T-helper 1 cell treated with Interleukin-12 subunit alpha and Interleukin-12 subunit beta and Interleukin-4 antibody, amounts not matched to agents 30 μg/mL and 1 μg/mL, for 36 hours (primary cell): ENCODE measurements around the gene SYN1.
A peak's percentile ranks its signal among the peaks of the same experiment; 100 is the strongest.
"Not testable (repeated sequence)": the region's sequence is repeated elsewhere in the genome, so short reads cannot be mapped to it uniquely, and the experiment has no call there.

Experiments
- H3K27ac Mint-ChIP-seq: one replicate; pipeline ENCODE4 v1.8.0; 2021; ENCODE audit warnings: mild to moderate bottlenecking, mixed read lengths
- H3K27me3 Mint-ChIP-seq: one replicate; pipeline ENCODE4 v1.8.0; 2021; ENCODE audit warnings: low read depth, mixed read lengths
- H3K36me3 Mint-ChIP-seq: one replicate; pipeline ENCODE4 v1.8.0; 2021; ENCODE audit warnings: low read depth, mixed read lengths
- H3K4me1 Mint-ChIP-seq: one replicate; pipeline ENCODE4 v1.8.0; 2021; ENCODE audit warnings: low read depth, mixed read lengths
- H3K4me3 Mint-ChIP-seq: one replicate; pipeline ENCODE4 v1.8.0; 2021; ENCODE audit warnings: mild to moderate bottlenecking, moderate library complexity, mixed read lengths
- H3K9me3 Mint-ChIP-seq: one replicate; pipeline ENCODE4 v1.8.0; 2021; ENCODE audit warnings: mixed read lengths

The SYN1 gene

GRCh38 chrX:47619486-47620302, at the start of gene SYN1:
Gene SYN1, minus strand, starts transcription at chrX:47619857. Its CDS starts 129 bp downstream, at chrX:47619728.
- H3K9me3 Mint-ChIP-seq: no peaks in the 10 kb centered on the region
- H3K27me3 Mint-ChIP-seq: peaks cover 48% of the 10 kb centered on the region
- peaks cover 3% of the 10 kb centered on the region for H3K36me3 Mint-ChIP-seq
- H3K27ac Mint-ChIP-seq: no peak within 1 kb of the TSS
- H3K4me3 Mint-ChIP-seq: peak within 1 kb of the TSS; percentile 78
- H3K4me1 Mint-ChIP-seq: peaks cover 8% of the 10 kb centered on the region

- not testable (repeated sequence) for H3K27me3 Mint-ChIP-seq, H3K4me1 Mint-ChIP-seq, H3K9me3 Mint-ChIP-seq, H3K4me3 Mint-ChIP-seq, H3K36me3 Mint-ChIP-seq, H3K27ac Mint-ChIP-seq
Observed at GRCh38 chrX:47665797-47666196, 46.1 kb upstream of the SYN1 start.

GRCh38 chrX:47664737-47665136, 45.1 kb upstream of the SYN1 start:
- no peak overlapping the region for H3K4me3 Mint-ChIP-seq
- H3K27me3 Mint-ChIP-seq: no peaks in the 10 kb centered on the region
- no peaks in the 10 kb centered on the region for H3K36me3 Mint-ChIP-seq
- no peaks in the 10 kb centered on the region for H3K9me3 Mint-ChIP-seq
- no peak overlapping the region for H3K27ac Mint-ChIP-seq
- peaks cover 9% of the 10 kb centered on the region for H3K4me1 Mint-ChIP-seq

GRCh38 chrX:47662144-47662657, 42.5 kb upstream of the SYN1 start:
- Mint-ChIP-seq H3K4me3 (no peak overlapping the region), H3K9me3 (no peaks in the 10 kb centered on the region), H3K27ac (peak overlapping the region; percentile 81), H3K4me1 (peaks cover 18% of the 10 kb centered on the region), H3K36me3 (peaks cover 4% of the 10 kb centered on the region), H3K27me3 (no peaks in the 10 kb centered on the region)

- Mint-ChIP-seq H3K9me3 (no peaks in the 10 kb centered on the region), H3K4me1 (peaks cover 18% of the 10 kb centered on the region), H3K27ac (no peak overlapping the region), H3K27me3 (no peaks in the 10 kb centered on the region), H3K4me3 (no peak overlapping the region), H3K36me3 (peaks cover 7% of the 10 kb centered on the region)
Observed at GRCh38 chrX:47661539-47661938, 41.9 kb upstream of the SYN1 start.

GRCh38 chrX:47659421-47659726, 39.7 kb upstream of the SYN1 start:
- Mint-ChIP-seq H3K27ac (peak overlapping the region; percentile 94), H3K27me3 (no peaks in the 10 kb centered on the region), H3K4me1 (peaks cover 25% of the 10 kb centered on the region), H3K9me3 (no peaks in the 10 kb centered on the region), H3K4me3 (peak overlapping the region; percentile 89), H3K36me3 (peaks cover 22% of the 10 kb centered on the region)

DNA sequence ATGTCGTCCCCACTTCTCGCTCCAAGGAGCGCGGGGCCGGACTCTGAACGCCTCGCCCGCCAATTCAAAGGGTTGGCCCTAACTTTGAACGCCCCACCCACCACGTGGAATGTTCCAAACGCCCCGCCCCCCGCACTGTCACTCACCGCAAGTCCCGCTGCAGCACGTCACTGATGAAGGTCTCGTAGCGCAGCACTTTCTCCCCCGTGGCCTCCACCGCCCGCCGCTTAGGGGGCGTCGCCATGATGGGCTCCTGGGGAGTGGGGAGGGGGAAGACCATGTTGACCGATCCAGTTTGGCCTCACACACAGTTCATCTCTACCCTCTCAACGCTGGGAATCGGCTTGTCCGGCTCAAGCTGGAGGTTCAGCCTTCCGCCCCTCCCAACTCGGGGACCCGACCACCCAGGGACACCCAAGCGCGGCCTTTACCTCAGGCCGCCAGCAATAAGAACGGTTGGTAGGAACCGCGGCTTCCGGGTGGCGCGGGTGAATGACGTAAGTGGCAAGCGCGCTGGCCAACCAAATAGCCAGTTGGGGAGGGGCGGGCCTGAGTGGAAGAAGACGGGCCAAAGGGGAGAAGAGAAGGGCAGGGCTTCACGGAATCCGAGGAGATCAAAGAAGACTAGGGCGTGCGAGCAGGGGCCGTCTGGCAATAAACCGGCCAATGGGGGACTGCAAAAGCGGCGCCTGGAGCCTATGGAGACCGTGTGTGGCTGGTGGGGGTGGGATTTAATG, 39.2 kb upstream of the SYN1 start, which contains the start of gene UXT:
Gene UXT, minus strand, starts transcription at position 497 of the 737 bp plus-strand sequence. Its CDS starts 253 bp downstream, at position 244.
- H3K36me3 Mint-ChIP-seq: peaks cover 22% of the 10 kb centered on the region
- no peaks in the 10 kb centered on the region for H3K9me3 Mint-ChIP-seq

DNA sequence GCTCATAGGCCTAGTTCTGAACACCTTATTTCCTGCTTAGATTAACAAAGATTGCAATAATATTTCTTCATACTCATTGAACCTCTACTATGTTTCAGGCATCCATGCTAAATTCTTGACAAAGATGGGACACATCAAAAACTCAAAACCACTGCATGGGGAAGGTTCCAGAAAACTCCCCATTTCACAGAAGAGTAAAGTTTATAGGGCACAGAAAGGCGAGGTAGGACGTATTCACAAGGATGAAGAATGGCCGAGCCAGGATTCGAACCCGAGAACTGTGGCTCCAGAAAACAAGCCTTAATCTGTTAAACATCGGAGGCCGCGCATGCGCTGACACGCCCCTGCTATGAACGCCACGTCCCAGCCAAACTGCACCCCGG, 38.6 kb upstream of the SYN1 start:
- Mint-ChIP-seq H3K36me3 (peaks cover 28% of the 10 kb centered on the region), H3K27ac (peak overlapping the region; percentile 94), H3K4me1 (peaks cover 29% of the 10 kb centered on the region), H3K9me3 (no peaks in the 10 kb centered on the region), H3K4me3 (peak overlapping the region; percentile 89), H3K27me3 (no peaks in the 10 kb centered on the region)

More for the DNA sequence above, 39.2 kb upstream of the SYN1 start, which contains the start of gene UXT:
- Mint-ChIP-seq H3K4me1 (peaks cover 25% of the 10 kb centered on the region), H3K4me3 (peak within 1 kb of the TSS; percentile 89), H3K27ac (peak within 1 kb of the TSS; percentile 94), H3K27me3 (no peaks in the 10 kb centered on the region)

DNA sequence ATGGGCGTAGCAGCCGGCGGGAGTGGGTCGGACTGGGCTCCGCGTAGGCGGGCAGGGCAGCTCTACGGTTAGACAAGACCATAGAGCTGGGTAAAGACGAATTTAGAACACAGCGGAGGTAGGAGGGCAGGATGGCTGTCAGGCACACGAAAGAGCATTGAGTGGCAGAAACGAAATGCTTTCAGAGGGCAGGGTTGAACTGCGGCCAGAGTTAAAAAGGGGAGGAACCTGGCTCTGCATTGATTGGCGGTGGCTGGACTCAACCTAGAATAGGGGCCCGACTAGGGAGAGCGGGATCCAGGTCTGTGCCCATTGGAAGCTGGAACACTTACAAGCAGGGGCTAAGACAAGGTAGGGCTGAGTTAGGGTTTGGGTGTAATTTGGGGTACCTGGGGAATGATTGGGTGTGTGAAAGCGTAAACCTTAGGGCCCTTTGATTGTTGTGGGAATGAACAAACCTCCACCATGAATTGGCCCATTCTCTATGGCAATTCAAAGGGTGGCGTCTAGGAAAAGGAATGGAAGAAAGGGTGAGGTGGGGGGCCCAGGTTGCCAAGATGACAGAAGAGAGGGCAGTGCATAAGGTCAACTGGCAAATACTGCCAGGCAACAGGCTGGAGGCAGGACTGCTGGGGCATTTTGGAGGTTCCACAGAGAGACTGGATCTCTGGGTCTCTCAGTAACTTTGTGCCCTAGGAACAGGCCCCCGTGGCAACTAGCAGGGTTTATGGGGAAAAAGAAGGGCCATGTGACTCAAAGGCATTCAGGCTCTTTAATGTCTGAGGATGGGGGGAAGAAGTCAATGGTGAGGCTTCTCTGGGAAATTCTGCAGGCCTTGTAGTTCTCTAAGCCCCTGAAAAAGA, 31.6 kb upstream of the SYN1 start:
- peak overlapping the region; percentile 96 for H3K27ac Mint-ChIP-seq
- H3K4me1 Mint-ChIP-seq: peaks cover 43% of the 10 kb centered on the region
- peak overlapping the region; percentile 93 for H3K4me3 Mint-ChIP-seq
- no peaks in the 10 kb centered on the region for H3K27me3 Mint-ChIP-seq
- H3K9me3 Mint-ChIP-seq: no peaks in the 10 kb centered on the region
- peaks cover 49% of the 10 kb centered on the region for H3K36me3 Mint-ChIP-seq

DNA sequence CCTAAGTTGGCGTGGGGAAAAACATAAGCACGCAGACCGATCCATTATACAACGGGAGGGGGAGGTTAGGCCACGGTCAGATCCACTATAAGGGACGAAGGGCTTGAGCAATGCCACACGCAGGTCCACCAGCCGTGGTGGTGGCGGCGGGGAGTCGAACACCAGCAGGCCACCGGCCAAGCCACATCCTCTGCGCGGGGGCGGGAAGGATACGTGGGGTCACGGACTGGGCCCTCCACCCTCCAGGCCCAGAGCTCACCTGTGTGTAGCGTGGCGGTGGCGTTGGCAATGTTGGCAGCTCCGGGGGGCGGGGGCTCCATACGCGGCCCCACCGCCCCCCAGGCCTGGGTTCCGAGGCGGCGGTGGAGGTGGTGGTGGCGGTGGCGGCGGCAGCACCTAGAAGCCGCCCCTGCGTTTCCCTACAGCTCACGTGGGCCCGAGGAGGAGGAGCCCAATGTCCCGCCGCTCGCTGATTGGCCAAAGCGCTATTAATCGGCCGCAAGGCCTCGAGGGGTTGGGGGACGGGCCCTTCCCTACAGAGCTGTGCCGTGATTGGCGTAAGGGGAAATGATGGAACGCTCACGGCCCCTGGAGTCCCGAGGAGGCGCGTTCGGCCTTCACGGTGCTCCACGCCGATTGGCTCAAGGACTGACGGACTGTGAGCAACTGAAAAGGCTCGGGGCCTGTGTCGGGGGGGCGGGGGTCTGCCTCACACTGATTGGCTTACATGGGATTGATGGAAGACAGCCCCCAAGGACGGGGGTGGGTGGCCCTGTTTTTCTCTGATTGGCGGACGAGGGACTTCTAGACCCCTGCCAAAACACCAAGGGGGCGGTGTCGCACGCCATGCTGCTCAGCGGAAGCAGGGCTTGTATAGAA, 30.7 kb upstream of the SYN1 start, which contains the start of gene ELK1:
Gene ELK1, minus strand, starts transcription at position 400 of the 879 bp plus-strand sequence. CDS start 9,122 bp downstream, outside the sequence.
- Mint-ChIP-seq H3K4me1 (peaks cover 41% of the 10 kb centered on the region), H3K4me3 (peak within 1 kb of the TSS; percentile 93), H3K27ac (peak within 1 kb of the TSS; percentile 96), H3K9me3 (no peaks in the 10 kb centered on the region), H3K27me3 (no peaks in the 10 kb centered on the region), H3K36me3 (peaks cover 40% of the 10 kb centered on the region)

- H3K4me3 Mint-ChIP-seq: peak overlapping the region; percentile 93
- H3K36me3 Mint-ChIP-seq: peaks cover 40% of the 10 kb centered on the region
- no peaks in the 10 kb centered on the region for H3K9me3 Mint-ChIP-seq
- H3K27ac Mint-ChIP-seq: peak overlapping the region; percentile 93
- H3K4me1 Mint-ChIP-seq: peaks cover 45% of the 10 kb centered on the region
- H3K27me3 Mint-ChIP-seq: no peaks in the 10 kb centered on the region
Observed at GRCh38 chrX:47649781-47650163, 30.1 kb upstream of the SYN1 start.

DNA sequence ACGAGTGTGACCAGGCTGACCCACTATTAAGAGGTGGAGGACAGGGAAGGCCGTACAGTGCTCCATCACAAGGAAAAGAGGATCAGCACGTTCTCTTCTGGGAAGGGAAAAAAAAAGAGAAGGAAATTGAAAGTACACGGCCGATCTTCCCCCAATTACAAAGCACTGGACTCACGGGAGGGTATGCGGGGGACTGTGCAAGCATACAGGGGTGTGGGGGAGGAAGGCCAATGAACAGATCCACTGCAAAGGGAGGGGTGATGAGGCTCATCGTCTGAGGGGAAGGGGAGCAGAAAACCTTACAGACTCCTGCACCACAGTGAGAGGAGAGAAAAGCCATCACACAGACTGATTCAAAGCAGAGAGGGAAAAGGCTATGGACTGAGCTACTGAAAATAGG, 29.6 kb upstream of the SYN1 start:
- H3K4me1 Mint-ChIP-seq: peaks cover 50% of the 10 kb centered on the region
- no peaks in the 10 kb centered on the region for H3K9me3 Mint-ChIP-seq
- H3K4me3 Mint-ChIP-seq: peak overlapping the region; percentile 93
- peaks cover 38% of the 10 kb centered on the region for H3K36me3 Mint-ChIP-seq
- peak overlapping the region; percentile 93 for H3K27ac Mint-ChIP-seq
- H3K27me3 Mint-ChIP-seq: no peaks in the 10 kb centered on the region

GRCh38 chrX:47648376-47648775, 28.7 kb upstream of the SYN1 start:
- peaks cover 35% of the 10 kb centered on the region for H3K36me3 Mint-ChIP-seq
- H3K9me3 Mint-ChIP-seq: no peaks in the 10 kb centered on the region
- peak overlapping the region; percentile 93 for H3K4me3 Mint-ChIP-seq
- peaks cover 50% of the 10 kb centered on the region for H3K4me1 Mint-ChIP-seq
- H3K27ac Mint-ChIP-seq: peak overlapping the region; percentile 93
- H3K27me3 Mint-ChIP-seq: no peaks in the 10 kb centered on the region
